MM.1S (cell line): ENCODE data around the gene SPAG16.

Experiments used
- CTCF ChIP-seq: fragments of 300-600 bp; sonication (generic); IDR thresholded peaks from 2 replicates; pipeline ENCODE4 v1.5.1; 2016; ENCODE audit warnings: antibody characterized with exemption, low read length, mixed read lengths
- EZH2 ChIP-seq: fragments of 300-600 bp; sonication (generic); optimal IDR thresholded peaks from 2 replicates; pipeline ENCODE3; 2017; ENCODE audit warnings: low read depth, mild to moderate bottlenecking, antibody characterized with exemption, low read length, mixed read lengths
- EZH2phosphoT487 ChIP-seq: fragments of 300-600 bp; sonication (generic); IDR thresholded peaks from 2 replicates; pipeline ENCODE4 v1.6.1; 2018; ENCODE audit warnings: antibody characterized with exemption, low read length

GRCh38 chr2:213920014-213920413 lies 635.8 kb downstream of the SPAG16 start:
- TF ChIP-seq CTCF, result no peak
- TF ChIP-seq EZH2, result no peak
- no peak for TF ChIP-seq EZH2phosphoT487
